Natural killer cell (primary cell): ENCODE data around the gene MAPRE2. TPM values are rescaled to one million over a fixed set of nuclear protein-coding genes. Genes with fewer than 3 reads are reported as not detected.

ENCODE experiments used
- ATAC-seq, 3 donors: fragments of 150-1000 bp in 2 of 3; fragments of 200-7000 bp in 1 of 3; cut with Tn5 transposase; 1 replicate in 1 of 3; 2 replicates in 2 of 3; pipeline ENCODE4 v1.10.0; 2021; ENCODE audit warnings: mild to moderate bottlenecking in 2 of 3, moderate library complexity in 2 of 3
- DNase-seq, 2 donors: peaks; one replicate each; pipeline versions ENCODE4 v3.0.0 to v3.0.0-alpha.2; 2013 to 2021; ENCODE audit warnings: mixed read lengths in 1 of 2
- H3K27ac ChIP-seq: one replicate; pipeline ENCODE4 v1.5.1; 2013; ENCODE audit warnings: mild to moderate bottlenecking, low read length
- H3K27me3 ChIP-seq: one replicate; pipeline ENCODE4 v1.6.1; 2013; ENCODE audit warnings: low read length; ENCODE audit not compliant: control insufficient read depth, insufficient read depth
- H3K36me3 ChIP-seq: one replicate; pipeline ENCODE4 v1.6.1; 2013; ENCODE audit warnings: low read length; ENCODE audit not compliant: control insufficient read depth, insufficient read depth
- H3K4me1 ChIP-seq: one replicate; pipeline ENCODE4 v1.6.1; 2013; ENCODE audit warnings: low read length; ENCODE audit not compliant: control insufficient read depth, insufficient read depth
- H3K4me3 ChIP-seq: one replicate; pipeline ENCODE4 v1.5.1; 2013; ENCODE audit warnings: low read length
- H3K9me3 ChIP-seq: one replicate; pipeline ENCODE4 v1.6.1; 2013; ENCODE audit warnings: low read length; ENCODE audit not compliant: control insufficient read depth, insufficient read depth
- H3K27ac Mint-ChIP-seq, 2 donors: one replicate each; pipeline ENCODE4 v1.8.0; 2022; ENCODE audit warnings: mild to moderate bottlenecking in 2 of 2, mixed read lengths in 2 of 2, moderate library complexity in 1 of 2
- H3K27me3 Mint-ChIP-seq, 2 donors: one replicate each; pipeline ENCODE4 v1.8.0; 2022; ENCODE audit warnings: low read depth in 2 of 2, mixed read lengths in 2 of 2
- H3K36me3 Mint-ChIP-seq: one replicate; pipeline ENCODE4 v1.8.0; 2022; ENCODE audit warnings: mixed read lengths
- H3K4me1 Mint-ChIP-seq, 2 donors: one replicate each; pipeline ENCODE4 v1.8.0; 2022; ENCODE audit warnings: mixed read lengths in 2 of 2
- H3K4me3 Mint-ChIP-seq: one replicate; pipeline ENCODE4 v1.8.0; 2022; ENCODE audit warnings: mild to moderate bottlenecking, moderate library complexity, mixed read lengths
- H3K9me3 Mint-ChIP-seq, 2 donors: one replicate each; pipeline ENCODE4 v1.8.0; 2022; ENCODE audit warnings: mixed read lengths in 2 of 2
- WGBS: methylation state at CpG from one replicate; pipeline ENCODE4 v1.1.7; 2013; ENCODE audit warnings: missing lambda C conversion rate; ENCODE audit not compliant: insufficient coverage; 5-methylcytosine and 5-hydroxymethylcytosine counted together
- intact Hi-C: fragments of 100-400 bp; cut with micrococcal nuclease; formaldehyde crosslinking; loops from one replicate; pipeline ENCODE4 v1.14.2; 2022
- total RNA-seq, 4 donors: library from RNA; stranded (reverse); fragments of 120-200 nt in 1 of 4; gene quantifications; one replicate each; pipeline versions ENCODE4 v1.2.3 to v1.2.4, GENCODE V29; 2013 to 2022
- TF ChIP-seq, protein P1 (sequence below): fragments of 200-600 bp; IDR thresholded peaks from one replicate; pipeline ENCODE4 v1.8.0; 2022; ENCODE audit warnings: antibody characterized with exemption

The MAPRE2 gene
- total RNA-seq, 3 donors from 2014 or later (not counting 1 experiment from before 2014, with no cell fraction given), result 159 to 283 (median 207) TPM

DNA sequence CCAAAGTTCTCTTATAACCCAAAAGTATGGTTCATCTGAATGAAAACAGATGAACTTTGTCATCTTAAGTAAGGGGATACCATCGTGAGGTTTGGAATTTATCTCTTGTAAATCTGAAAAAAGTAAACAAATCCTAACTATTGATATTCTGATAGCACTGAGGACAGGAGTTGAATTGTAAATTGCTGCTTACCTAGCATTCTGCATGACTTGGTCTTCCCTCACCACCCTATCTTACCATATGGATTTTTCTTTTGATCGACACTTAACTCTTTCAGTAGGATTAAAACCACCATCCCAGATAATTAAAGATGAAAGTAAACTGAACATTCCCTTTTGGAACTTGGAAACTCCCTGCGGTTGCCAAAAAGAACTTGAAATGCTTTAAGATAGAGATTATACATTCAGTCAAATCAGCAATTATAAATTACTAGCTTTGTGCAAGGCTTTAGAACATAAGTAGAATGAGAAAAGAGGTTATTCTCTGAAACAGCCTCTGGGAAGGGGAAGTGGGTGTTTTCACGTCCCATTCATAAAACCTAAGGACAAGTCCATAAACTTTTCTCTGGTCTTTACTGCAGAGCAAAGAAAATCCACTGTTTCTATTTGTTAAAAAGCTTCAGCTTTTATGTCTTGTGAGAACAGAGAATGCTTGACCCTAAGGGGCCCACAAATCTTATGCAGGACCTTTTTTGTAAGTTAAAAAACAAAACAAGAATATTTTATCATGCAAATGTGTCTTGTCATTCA is 149.9 kb downstream of the MAPRE2 start:
- intact Hi-C loops, result no loop called here
- Mint-ChIP-seq H3K27me3 (no peaks in the 10 kb centered on the region), H3K36me3 (no peaks in the 10 kb centered on the region), H3K4me3 (no peak overlapping the region), H3K4me1 (peaks cover 5 to 9% of the 10 kb centered on the region in 2 donors), H3K27ac (no peak overlapping the region), H3K9me3 (no peaks in the 10 kb centered on the region)
- no peak overlapping the region for H3K27ac ChIP-seq
- no peaks in the 10 kb centered on the region for H3K9me3 ChIP-seq
- TF ChIP-seq, protein P1, sequence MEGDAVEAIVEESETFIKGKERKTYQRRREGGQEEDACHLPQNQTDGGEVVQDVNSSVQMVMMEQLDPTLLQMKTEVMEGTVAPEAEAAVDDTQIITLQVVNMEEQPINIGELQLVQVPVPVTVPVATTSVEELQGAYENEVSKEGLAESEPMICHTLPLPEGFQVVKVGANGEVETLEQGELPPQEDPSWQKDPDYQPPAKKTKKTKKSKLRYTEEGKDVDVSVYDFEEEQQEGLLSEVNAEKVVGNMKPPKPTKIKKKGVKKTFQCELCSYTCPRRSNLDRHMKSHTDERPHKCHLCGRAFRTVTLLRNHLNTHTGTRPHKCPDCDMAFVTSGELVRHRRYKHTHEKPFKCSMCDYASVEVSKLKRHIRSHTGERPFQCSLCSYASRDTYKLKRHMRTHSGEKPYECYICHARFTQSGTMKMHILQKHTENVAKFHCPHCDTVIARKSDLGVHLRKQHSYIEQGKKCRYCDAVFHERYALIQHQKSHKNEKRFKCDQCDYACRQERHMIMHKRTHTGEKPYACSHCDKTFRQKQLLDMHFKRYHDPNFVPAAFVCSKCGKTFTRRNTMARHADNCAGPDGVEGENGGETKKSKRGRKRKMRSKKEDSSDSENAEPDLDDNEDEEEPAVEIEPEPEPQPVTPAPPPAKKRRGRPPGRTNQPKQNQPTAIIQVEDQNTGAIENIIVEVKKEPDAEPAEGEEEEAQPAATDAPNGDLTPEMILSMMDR, result no peak
- H3K4me1 ChIP-seq, result no peaks in the 10 kb centered on the region
- H3K4me3 ChIP-seq, result no peak overlapping the region
- 70% methylated on average over 2 of the region's 4 CpGs for WGBS
- ATAC-seq (no peak), DNase-seq (no peak)
- no peaks in the 10 kb centered on the region for H3K36me3 ChIP-seq
- H3K27me3 ChIP-seq, result no peaks in the 10 kb centered on the region

DNA sequence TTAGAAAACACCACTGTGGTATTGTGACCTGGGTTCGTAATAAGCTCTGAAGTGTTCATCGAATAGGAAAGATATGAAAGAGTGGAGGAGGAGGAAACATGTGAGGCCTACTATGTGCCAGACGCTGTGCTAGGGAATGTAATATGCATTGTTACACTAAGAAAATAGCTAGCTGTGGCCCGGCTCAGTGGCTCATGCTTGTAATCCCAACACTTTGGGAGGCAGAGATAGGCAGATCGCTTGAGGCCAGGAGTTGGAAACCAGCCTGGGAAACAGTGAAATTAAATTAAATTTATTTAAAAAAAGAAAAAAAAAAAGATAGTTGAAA is 150.4 kb downstream of the MAPRE2 start:
- Histone ChIP-seq H3K4me3 (no peak overlapping the region), H3K27me3 (no peaks in the 10 kb centered on the region), H3K9me3 (no peaks in the 10 kb centered on the region), H3K27ac (no peak overlapping the region), H3K4me1 (no peaks in the 10 kb centered on the region), H3K36me3 (no peaks in the 10 kb centered on the region)
- intact Hi-C loops, result no loop called here
- TF ChIP-seq, protein P1, result no peak
- Mint-ChIP-seq H3K4me1 (peaks cover 5 to 9% of the 10 kb centered on the region in 2 donors), H3K36me3 (no peaks in the 10 kb centered on the region), H3K27ac (no peak overlapping the region), H3K4me3 (no peak overlapping the region), H3K27me3 (no peaks in the 10 kb centered on the region), H3K9me3 (no peaks in the 10 kb centered on the region)
- ATAC-seq (no peak), DNase-seq (no peak)
- WGBS, result 86% methylated on average over 4 of the region's 5 CpGs

DNA sequence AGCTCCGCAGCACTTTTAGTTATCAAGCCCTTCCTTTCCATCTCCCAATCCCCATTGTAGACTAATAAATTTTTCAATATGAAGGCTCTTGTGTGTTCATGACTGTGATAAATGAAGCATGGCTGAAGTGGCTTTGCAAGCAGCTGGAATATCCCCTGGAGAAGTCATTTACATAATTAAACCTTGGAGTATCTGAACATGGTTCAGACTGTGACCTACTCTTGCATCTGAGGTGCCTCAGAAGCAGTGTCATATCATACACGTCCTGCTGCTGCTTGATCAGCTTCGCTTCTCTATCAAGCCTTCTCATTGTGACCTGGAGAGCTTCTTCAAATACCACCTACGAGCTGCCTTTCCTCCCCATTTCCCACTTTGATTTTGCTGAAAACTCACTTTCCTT is 151.2 kb downstream of the MAPRE2 start:
- DNase-seq (no peak), ATAC-seq (no peak)
- Histone ChIP-seq H3K27me3 (no peaks in the 10 kb centered on the region), H3K36me3 (no peaks in the 10 kb centered on the region), H3K27ac (no peak overlapping the region), H3K4me1 (no peaks in the 10 kb centered on the region), H3K9me3 (no peaks in the 10 kb centered on the region), H3K4me3 (no peak overlapping the region)
- 86% methylated on average over 3 of the region's 4 CpGs for WGBS
- H3K27ac Mint-ChIP-seq, result no peak overlapping the region
- intact Hi-C loops, result no loop called here
- H3K36me3 Mint-ChIP-seq, result no peaks in the 10 kb centered on the region
- peaks cover 5 to 9% of the 10 kb centered on the region in 2 donors for H3K4me1 Mint-ChIP-seq
- H3K27me3 Mint-ChIP-seq, result no peaks in the 10 kb centered on the region
- H3K9me3 Mint-ChIP-seq, result no peaks in the 10 kb centered on the region
- no peak overlapping the region for H3K4me3 Mint-ChIP-seq
- TF ChIP-seq, protein P1, result no peak

Other genes with a start within 250 kb of the MAPRE2 start
- 10 to 100 TPM in 2 of 3 donors, 1 to 10 TPM in 1; 8.7 to 15.6 (median 13.9) TPM for gene ZNF397, start 199.6 kb downstream of the MAPRE2 start, total RNA-seq
- gene ZSCAN30, start 248.8 kb downstream of the MAPRE2 start, total RNA-seq, result 10 to 100 TPM; 15.4 to 21.0 (median 16.4) TPM